ENCODE results near the gene MAGEA9B.
"Not testable (repeated sequence)": the region's sequence is repeated elsewhere in the genome, so short reads cannot be mapped to it uniquely, and the experiment has no call there.

DNA sequence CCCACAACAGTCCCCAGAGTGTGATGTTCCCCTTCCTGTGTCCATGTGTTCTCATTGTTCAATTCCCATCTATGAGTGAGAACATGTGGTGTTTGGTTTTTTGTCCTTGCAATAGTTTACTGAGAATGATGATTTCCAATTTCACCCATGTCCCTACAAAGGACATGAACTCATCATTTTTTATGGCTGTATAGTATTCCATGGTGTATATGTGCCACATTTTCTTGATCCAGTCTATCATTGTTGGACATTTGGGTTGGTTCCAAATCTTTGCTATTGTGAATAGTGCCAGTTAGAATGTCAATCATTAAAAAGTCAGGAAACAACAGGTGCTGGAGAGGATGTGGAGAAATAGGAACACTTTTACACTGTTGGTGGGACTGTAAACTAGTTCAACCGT, 32.4 kb upstream of the MAGEA9B start:
- TF ChIP-seq CTCF (IDR thresholded peaks at IDR 0.05; ENCODE audit: low read length); EZH2 (optimal IDR thresholded peaks at IDR 0.05; ENCODE audit: low read depth, low read length); EZH2phosphoT487 (IDR thresholded peaks at IDR 0.05; ENCODE audit: low read length): not testable (repeated sequence)

Measured in MM.1S (cell line).